Choroid plexus epithelial cell (primary cell): ENCODE data around the gene ARHGEF40.

Experiments
- DNase-seq: peaks from one replicate; pipeline ENCODE4 v3.0.0-alpha.2; 2010; ENCODE audit warnings: low read depth
- H3K4me3 ChIP-seq: 2 replicates; pipeline ENCODE4 v1.5.1; 2011; ENCODE audit warnings: low read depth, mild to moderate bottlenecking, control low read depth, low read length, moderate library complexity
- TF ChIP-seq, protein P1 (sequence below): conservative IDR thresholded peaks from 2 replicates; pipeline ENCODE4 v1.5.1; 2011; ENCODE audit warnings: low read depth, mild to moderate bottlenecking, control low read depth, inconsistent platforms, low read length, moderate library complexity

The ARHGEF40 gene

DNA sequence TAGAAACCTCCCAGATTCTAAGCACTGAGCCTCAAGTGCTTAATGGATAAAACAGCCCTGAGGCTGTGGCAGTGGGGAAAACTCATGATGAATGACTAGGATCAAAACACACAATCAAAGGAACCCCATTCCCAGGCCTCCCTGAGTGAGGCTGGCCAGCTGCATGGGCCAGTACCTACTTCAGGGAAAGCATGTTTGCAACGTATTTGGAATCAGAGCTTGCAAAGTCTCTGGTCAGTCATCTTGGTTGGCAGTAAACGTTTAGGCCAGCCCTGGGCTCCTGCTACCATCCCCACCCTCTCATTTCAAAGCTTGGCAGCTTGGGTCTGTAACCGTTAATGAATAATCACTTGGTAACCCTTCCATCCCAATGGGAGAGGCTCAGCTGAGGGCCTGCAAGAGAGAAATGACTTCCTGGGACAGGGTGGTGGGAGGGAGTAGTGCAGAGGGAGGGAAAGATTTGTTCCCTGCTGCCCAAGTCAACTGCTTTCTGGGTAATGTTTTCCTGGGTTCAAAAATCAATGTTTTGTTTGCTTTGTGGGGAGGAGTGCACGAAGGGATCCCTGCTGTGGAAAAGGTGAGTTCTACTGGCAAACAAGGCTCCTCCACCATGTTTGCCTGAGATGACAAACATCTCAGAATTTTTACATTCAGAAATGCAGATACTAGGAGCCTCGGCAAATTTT is 14.5 kb upstream of the ARHGEF40 start:
- TF ChIP-seq, protein P1, sequence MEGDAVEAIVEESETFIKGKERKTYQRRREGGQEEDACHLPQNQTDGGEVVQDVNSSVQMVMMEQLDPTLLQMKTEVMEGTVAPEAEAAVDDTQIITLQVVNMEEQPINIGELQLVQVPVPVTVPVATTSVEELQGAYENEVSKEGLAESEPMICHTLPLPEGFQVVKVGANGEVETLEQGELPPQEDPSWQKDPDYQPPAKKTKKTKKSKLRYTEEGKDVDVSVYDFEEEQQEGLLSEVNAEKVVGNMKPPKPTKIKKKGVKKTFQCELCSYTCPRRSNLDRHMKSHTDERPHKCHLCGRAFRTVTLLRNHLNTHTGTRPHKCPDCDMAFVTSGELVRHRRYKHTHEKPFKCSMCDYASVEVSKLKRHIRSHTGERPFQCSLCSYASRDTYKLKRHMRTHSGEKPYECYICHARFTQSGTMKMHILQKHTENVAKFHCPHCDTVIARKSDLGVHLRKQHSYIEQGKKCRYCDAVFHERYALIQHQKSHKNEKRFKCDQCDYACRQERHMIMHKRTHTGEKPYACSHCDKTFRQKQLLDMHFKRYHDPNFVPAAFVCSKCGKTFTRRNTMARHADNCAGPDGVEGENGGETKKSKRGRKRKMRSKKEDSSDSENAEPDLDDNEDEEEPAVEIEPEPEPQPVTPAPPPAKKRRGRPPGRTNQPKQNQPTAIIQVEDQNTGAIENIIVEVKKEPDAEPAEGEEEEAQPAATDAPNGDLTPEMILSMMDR: no peak
- DNase-seq: no peak
- H3K4me3 ChIP-seq: no peak overlapping the region

DNA sequence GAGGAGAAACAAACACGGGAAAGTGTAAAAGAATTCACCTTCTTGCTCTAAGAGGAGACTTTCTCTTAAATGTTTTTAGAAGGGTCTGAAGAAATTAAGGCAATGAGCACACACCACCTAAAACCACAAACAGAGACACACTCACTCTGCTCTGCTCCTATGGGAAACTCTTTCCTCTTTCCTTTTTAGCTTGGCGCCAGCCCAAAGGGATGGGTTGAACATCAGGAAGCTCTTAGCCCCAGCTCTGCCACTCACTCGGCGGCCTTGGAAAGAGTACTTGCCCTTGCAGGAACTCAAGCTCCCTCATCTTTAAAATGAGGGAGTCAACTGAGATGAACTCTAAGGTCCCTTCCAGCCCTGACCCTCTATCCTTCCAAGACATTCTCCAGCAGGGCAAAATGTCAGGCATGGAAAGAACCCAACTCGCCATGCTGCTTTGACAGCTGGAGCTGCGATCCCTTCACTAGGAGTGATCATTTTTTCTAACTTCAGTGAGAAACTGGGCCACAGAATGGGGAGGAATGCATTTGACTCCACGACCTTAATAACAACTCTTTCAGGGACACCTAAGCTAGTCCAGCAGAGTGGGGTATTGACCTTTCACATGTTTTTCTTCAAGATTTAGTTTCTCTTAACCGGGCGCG is 13.5 kb upstream of the ARHGEF40 start:
- TF ChIP-seq, protein P1: no peak
- no peak for DNase-seq
- no peak overlapping the region for H3K4me3 ChIP-seq

DNA sequence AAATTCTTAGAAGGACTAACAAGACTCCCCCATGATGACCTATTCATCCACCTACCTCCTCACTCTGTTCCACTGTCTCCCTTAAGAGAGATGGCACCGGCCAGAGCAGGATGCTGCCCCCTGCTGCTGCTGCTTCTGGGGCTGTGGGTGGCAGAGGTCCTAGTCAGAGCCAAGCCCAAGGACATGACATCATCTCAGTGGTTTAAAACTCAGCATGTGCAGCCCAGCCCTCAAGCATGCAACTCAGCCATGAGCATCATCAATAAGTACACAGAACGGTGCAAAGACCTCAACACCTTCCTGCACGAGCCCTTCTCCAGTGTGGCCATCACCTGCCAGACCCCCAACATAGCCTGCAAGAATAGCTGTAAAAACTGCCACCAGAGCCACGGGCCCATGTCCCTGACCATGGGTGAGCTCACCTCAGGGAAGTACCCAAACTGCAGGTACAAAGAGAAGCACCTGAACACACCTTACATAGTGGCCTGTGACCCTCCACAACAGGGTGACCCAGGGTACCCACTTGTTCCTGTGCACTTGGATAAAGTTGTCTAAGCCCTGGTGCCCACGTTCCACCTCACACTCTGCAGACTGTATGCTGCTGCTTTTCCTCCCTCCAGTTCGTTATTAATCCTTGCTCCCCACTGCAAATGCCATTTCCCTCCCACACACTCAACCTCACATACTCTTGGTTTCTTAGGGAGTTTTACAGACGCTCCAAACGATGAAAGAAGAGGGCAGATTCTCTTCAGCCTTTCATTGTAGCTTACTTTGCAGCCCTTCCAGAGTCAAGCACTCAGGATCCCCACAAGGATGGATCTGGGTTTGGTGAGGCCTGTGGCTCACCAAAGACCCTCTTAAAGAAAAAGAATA is 12.1 kb upstream of the ARHGEF40 start, which contains the start of gene RNASE8:
RNASE8 (plus strand) TSS at position 20 of the 873 bp plus-strand sequence; CDS start at position 91, 71 bp downstream.
- DNase-seq: peak; percentile 35
- no peak within 1 kb of the TSS for H3K4me3 ChIP-seq
- TF ChIP-seq, protein P1: peak; percentile 36

DNA sequence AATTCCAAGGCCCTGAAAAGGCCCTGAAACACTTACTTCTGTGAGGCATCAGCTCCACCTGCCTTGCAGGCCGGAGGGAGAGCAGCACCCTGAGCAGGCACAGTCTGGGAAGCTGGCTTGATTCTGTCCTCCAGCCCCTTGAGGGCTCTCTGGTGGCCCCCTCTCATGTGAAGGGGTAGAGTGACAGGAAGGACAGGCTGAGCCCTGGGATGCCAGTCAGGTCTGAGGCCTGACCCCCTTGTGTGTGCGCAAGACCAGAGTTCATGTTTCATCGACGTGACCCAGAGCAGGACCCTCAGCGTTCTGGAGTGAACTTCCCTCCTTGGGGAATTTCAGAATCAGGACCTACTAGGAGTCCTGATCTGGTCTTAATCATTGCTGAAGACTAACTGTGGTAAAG is 11.2 kb upstream of the ARHGEF40 start:
- TF ChIP-seq, protein P1: no peak
- no peak for DNase-seq
- no peak overlapping the region for H3K4me3 ChIP-seq

DNA sequence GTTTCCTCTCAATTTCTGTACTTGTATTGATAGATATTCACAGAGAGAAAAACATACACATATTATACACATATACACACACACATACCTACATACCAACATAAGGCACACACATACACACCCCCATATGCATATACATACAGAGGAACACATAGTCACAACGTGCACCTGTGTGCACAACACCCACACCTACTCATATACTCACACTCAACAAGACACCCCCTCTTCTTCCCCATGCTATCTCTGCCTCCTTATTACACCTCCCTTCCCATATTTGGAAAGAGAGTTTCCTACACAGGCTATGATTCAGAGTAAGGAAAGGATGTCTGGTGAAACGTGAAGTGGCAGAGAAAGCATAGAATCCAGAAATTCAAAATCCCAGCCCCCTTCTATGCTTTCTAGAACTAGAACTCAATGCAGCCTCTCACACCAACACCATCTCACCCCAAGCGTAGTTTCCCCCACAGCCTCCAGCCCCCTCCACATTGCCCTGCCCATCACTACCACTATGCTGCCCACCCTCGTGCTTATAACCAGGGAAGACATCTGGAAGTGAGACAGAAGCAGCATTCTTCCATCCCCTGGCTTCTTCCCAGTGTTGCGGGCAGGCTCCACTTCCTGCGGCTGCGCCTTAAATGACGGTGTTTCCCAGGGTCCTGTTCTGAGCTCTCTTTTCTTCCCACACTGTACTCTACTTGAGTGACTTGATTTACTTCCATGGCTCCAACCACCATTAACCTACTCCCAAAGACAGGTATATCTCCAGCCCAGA is 10.1 kb upstream of the ARHGEF40 start:
- TF ChIP-seq, protein P1: no peak
- DNase-seq: no peak
- no peak overlapping the region for H3K4me3 ChIP-seq

DNA sequence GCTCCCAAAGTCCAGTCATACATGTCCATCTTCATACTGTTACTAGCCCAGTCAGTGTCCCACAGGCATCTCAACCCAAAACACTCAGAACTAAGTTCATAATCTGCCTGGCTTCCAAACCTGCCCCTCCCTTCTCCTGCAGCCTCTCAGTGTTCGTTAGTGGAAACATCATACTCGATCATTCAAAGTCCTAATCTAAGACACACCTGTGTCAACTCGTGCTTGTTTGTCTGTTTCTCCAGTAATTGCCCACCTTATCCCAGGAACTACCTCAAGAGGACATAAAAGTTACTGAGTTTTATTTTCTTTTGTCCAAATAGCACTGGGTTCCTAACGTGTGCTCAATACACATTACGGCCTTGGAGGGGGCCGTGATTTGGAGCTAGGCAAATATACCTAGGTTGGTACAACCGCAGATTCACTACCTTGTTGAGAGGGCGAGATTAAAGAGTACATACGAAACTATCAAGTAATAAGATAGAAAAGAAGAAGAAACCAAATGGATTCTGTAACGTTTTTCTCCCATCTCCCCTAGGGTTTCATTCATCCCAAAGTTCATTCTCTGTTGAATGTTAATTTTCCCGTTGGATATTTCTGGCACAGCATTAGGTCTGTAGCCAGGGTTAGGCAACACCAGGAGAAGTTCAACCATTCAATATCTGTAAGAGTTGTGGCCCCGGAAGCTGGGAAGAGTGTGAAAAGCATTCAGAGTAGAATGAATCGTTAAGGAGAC is 9.3 kb upstream of the ARHGEF40 start:
- TF ChIP-seq, protein P1: no peak
- no peak for DNase-seq
- no peak overlapping the region for H3K4me3 ChIP-seq
